Small intestine (tissue), 7 donors: Measurements from ENCODE around the gene FOXD1. TPM values are rescaled to one million over a fixed set of nuclear protein-coding genes. Genes with fewer than 3 reads are reported as not detected.
"Not testable (repeated sequence)": the region's sequence is repeated elsewhere in the genome, so short reads cannot be mapped to it uniquely, and the experiment has no call there.

Experiments used
- DNase-seq, 2 donors: peaks; one replicate each; pipeline versions ENCODE4 v3.0.0 to v3.0.0-alpha.2; 2013
- FAIRE-seq: peaks from 2 replicates; lab custom pipeline; 2012; peaks lifted over from hg19 to GRCh38; lab: Jason Lieb, UNC
- H3K27ac ChIP-seq, 3 donors: one replicate each; pipeline ENCODE4 v1.5.1; 2013; ENCODE audit warnings: low read length in 2 of 3, mild to moderate bottlenecking in 2 of 3, control low read depth in 1 of 3, inconsistent platforms in 1 of 3, low read depth in 1 of 3, moderate library complexity in 1 of 3
- H3K27me3 ChIP-seq, 3 donors: one replicate each; pipeline ENCODE4 v1.6.1; 2013; ENCODE audit warnings: low read length in 3 of 3, inconsistent platforms in 1 of 3; ENCODE audit not compliant: control insufficient read depth in 3 of 3, insufficient read depth in 3 of 3
- H3K36me3 ChIP-seq, 3 donors: one replicate each; pipeline ENCODE4 v1.6.1; 2013; ENCODE audit warnings: low read length in 3 of 3, inconsistent platforms in 1 of 3, low read depth in 1 of 3, mild to moderate bottlenecking in 1 of 3, moderate library complexity in 1 of 3; ENCODE audit not compliant: control insufficient read depth in 3 of 3, insufficient read depth in 2 of 3
- H3K4me1 ChIP-seq, 3 donors: one replicate each; pipeline ENCODE4 v1.6.1; 2013; ENCODE audit warnings: low read length in 2 of 3, inconsistent platforms in 1 of 3, low read depth in 1 of 3, mild to moderate bottlenecking in 1 of 3, moderate library complexity in 1 of 3; ENCODE audit not compliant: control insufficient read depth in 3 of 3, insufficient read depth in 2 of 3
- H3K4me3 ChIP-seq, 3 donors: one replicate each; pipeline ENCODE4 v1.5.1; 2013; ENCODE audit warnings: low read length in 3 of 3, control low read depth in 1 of 3, inconsistent platforms in 1 of 3, low read depth in 1 of 3, mild to moderate bottlenecking in 1 of 3, moderate library complexity in 1 of 3
- H3K9me3 ChIP-seq, 2 donors: one replicate each; pipeline ENCODE4 v1.6.1; 2013; ENCODE audit warnings: low read depth in 1 of 2, low read length in 1 of 2; ENCODE audit not compliant: control insufficient read depth in 2 of 2, insufficient read depth in 1 of 2
- WGBS, 3 donors: extraction: QIAGEN DNeasy Blood & Tissue Kit; methylation state at CpG; one replicate each; pipeline ENCODE4 v1.1.7; 2013; 5-methylcytosine and 5-hydroxymethylcytosine counted together
- polyA plus RNA-seq, 4 donors: library from polyadenylated mRNA; stranded (reverse) in 3 of 4; unstranded in 1 of 4; fragments of 200-250 nt in 3 of 4; fragments of 120-200 nt in 1 of 4; gene quantifications; one replicate each; pipeline versions ENCODE4 v1.2.1 to v1.2.3, GENCODE V29; 2013
- donor health status: healthy with polysubstance abuse.
- donor health status: control.
- donor health status: control.
- donor health status: Bipolar disorder and iron deficiency.
- donor health status: healthy.

The FOXD1 gene
- polyA plus RNA-seq, 4 donors = 0.04 to 19.2 (median 0.27) TPM; not detected in 1

- FAIRE-seq (no peak), DNase-seq (no peak)
- WGBS, 3 donors = 3 to 17% (median 15%) methylated on average over 6 of the region's 6 CpGs
- H3K36me3 ChIP-seq = no peaks in the 10 kb centered on the region
- peaks cover 0 to 6% of the 10 kb centered on the region in 2 donors for H3K9me3 ChIP-seq
- H3K27ac ChIP-seq = no peak overlapping the region
- H3K4me3 ChIP-seq = no peak overlapping the region
- H3K4me1 ChIP-seq = peaks cover 0 to 2% (median 0%) of the 10 kb centered on the region in 3 donors
- peaks cover 7 to 87% (median 42%) of the 10 kb centered on the region in 3 donors for H3K27me3 ChIP-seq
Observed at GRCh38 chr5:73419117-73419464, 29.5 kb downstream of the FOXD1 start.

GRCh38 chr5:73418244-73418691, 30.3 kb downstream of the FOXD1 start:
- Histone ChIP-seq H3K27ac (no peak overlapping the region), H3K4me1 (peaks cover 0 to 2% (median 0%) of the 10 kb centered on the region in 3 donors), H3K36me3 (no peaks in the 10 kb centered on the region), H3K27me3 (peaks cover 7 to 86% (median 42%) of the 10 kb centered on the region in 3 donors), H3K4me3 (no peak overlapping the region), H3K9me3 (peaks cover 0 to 6% of the 10 kb centered on the region in 2 donors)
- FAIRE-seq (no peak), DNase-seq (no peak)
- WGBS, 3 donors = 48 to 54% (median 53%) methylated on average over 6 of the region's 6 CpGs

- 44 to 46% (median 45%) methylated on average over 10 of the region's 10 CpGs for WGBS, 3 donors
- FAIRE-seq (no peak), DNase-seq (no peak)
- Histone ChIP-seq H3K27ac (no peak overlapping the region), H3K36me3 (no peaks in the 10 kb centered on the region), H3K4me1 (peaks cover 0 to 2% (median 0%) of the 10 kb centered on the region in 3 donors), H3K27me3 (peaks cover 7 to 82% (median 42%) of the 10 kb centered on the region in 3 donors), H3K4me3 (no peak overlapping the region), H3K9me3 (peaks cover 0 to 6% of the 10 kb centered on the region in 2 donors)
Observed at GRCh38 chr5:73417303-73418034, 31.1 kb downstream of the FOXD1 start.

- H3K4me3 ChIP-seq = no peak overlapping the region
- FAIRE-seq (no peak), DNase-seq (no peak)
- peaks cover 7 to 68% (median 38%) of the 10 kb centered on the region in 3 donors for H3K27me3 ChIP-seq
- H3K36me3 ChIP-seq = no peaks in the 10 kb centered on the region
- peaks cover 0 to 2% (median 0%) of the 10 kb centered on the region in 3 donors for H3K4me1 ChIP-seq
- no peak overlapping the region for H3K27ac ChIP-seq
- H3K9me3 ChIP-seq = no peaks in the 10 kb centered on the region
- WGBS, 3 donors = 60 to 84% (median 75%) methylated on average over 5 of the region's 5 CpGs
Observed at GRCh38 chr5:73415617-73416016, 33.0 kb downstream of the FOXD1 start.

GRCh38 chr5:73415171-73415570, 33.4 kb downstream of the FOXD1 start:
- FAIRE-seq (no peak), DNase-seq (no peak)
- Histone ChIP-seq H3K9me3 (no peaks in the 10 kb centered on the region), H3K36me3 (no peaks in the 10 kb centered on the region), H3K27me3 (peaks cover 7 to 63% (median 37%) of the 10 kb centered on the region in 3 donors), H3K27ac (no peak overlapping the region), H3K4me3 (no peak overlapping the region), H3K4me1 (peaks cover 0 to 2% (median 0%) of the 10 kb centered on the region in 3 donors)
- WGBS, 3 donors = 69 to 78% (median 72%) methylated on average over 2 of the region's 2 CpGs

- H3K27me3 ChIP-seq = peaks cover 5 to 37% (median 22%) of the 10 kb centered on the region in 3 donors
- 80 to 89% (median 82%) methylated on average over 1 of the region's 1 CpG for WGBS, 3 donors
- no peak for FAIRE-seq
- no peaks in the 10 kb centered on the region for H3K36me3 ChIP-seq
- H3K9me3 ChIP-seq = no peaks in the 10 kb centered on the region
- no peak for DNase-seq
- no peaks in the 10 kb centered on the region for H3K4me1 ChIP-seq
- H3K4me3 ChIP-seq = no peak overlapping the region
- H3K27ac ChIP-seq = no peak overlapping the region
Observed at GRCh38 chr5:73412597-73412988, 36.0 kb downstream of the FOXD1 start.

GRCh38 chr5:73411936-73412596, 36.5 kb downstream of the FOXD1 start:
- no peak for DNase-seq
- H3K4me1 ChIP-seq = no peaks in the 10 kb centered on the region
- H3K4me3 ChIP-seq = no peak overlapping the region
- H3K9me3 ChIP-seq = no peaks in the 10 kb centered on the region
- no peak for FAIRE-seq
- H3K27me3 ChIP-seq = peaks cover 5 to 32% (median 19%) of the 10 kb centered on the region in 3 donors
- WGBS, 3 donors = 41 to 60% (median 59%) methylated on average over 5 of the region's 5 CpGs
- no peaks in the 10 kb centered on the region for H3K36me3 ChIP-seq
- no peak overlapping the region for H3K27ac ChIP-seq

DNA sequence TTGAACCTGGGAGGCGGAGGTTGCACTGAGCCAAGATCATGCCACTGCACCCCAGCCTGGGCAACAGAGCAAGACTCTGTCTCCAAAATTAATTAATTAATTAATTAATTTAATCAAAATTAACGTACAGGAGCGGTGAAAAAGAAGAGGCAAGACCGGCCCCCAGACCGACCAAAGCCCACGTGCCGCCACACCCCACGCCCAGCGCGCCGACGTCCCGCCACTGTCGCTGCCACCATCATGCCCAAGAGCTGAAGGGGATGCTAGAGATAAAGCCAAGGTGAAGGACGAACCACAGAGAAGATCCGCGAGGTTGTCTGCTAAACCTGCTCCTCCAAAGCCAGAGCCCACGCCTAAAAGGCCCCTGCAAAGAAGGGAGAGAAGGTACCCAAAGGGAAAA, 38.6 kb downstream of the FOXD1 start:
- H3K36me3 ChIP-seq, FAIRE-seq, H3K27ac ChIP-seq, H3K4me1 ChIP-seq, DNase-seq, H3K4me3 ChIP-seq, H3K9me3 ChIP-seq: not testable (repeated sequence)
- WGBS, 3 donors = 85 to 98% (median 90%) methylated on average over 17 to 18 of the region's 18 CpGs
- peaks cover 0 to 15% (median 8%) of the 10 kb centered on the region in 3 donors for H3K27me3 ChIP-seq
